HEK293 (cell line): ENCODE results near the gene MRPL55.

ENCODE experiments used
- CTCF ChIA-PET: fragments of 350-600 bp; formaldehyde crosslinking; extraction: SDS; loops from one replicate; lab custom pipeline; 2021; ENCODE audit warnings: antibody characterized with exemption; lab: Yijun Ruan, JAX
- POLR2A ChIA-PET: fragments of 300-600 bp; formaldehyde crosslinking; extraction: SDS; loops from one replicate; lab custom pipeline; 2020; ENCODE audit warnings: antibody characterized with exemption, inconsistent platforms; lab: Yijun Ruan, JAX
- H3K27ac ChIP-seq: fragments of 200-500 bp; sonication (Bioruptor generic); 2 replicates; pipeline ENCODE4 v1.5.1; 2014; ENCODE audit warnings: low read depth, low read length, control low read depth, inconsistent platforms; ENCODE audit errors: extremely low read depth
- H3K36me3 ChIP-seq, 2 experiments: fragments of 200-500 bp in 1 of 2; sonication (Bioruptor generic) in 1 of 2; 1 replicate in 1 of 2; 2 replicates in 1 of 2; pipeline ENCODE4 v1.5.1; 2014 to 2017; ENCODE audit warnings: inconsistent platforms in 2 of 2, low read length in 2 of 2; ENCODE audit not compliant: control insufficient read depth in 2 of 2, insufficient read depth in 1 of 2
- H3K4me1 ChIP-seq: fragments of 200-500 bp; sonication (Bioruptor generic); 2 replicates; pipeline ENCODE4 v1.5.1; 2014; ENCODE audit warnings: mild to moderate bottlenecking, low read length, inconsistent platforms; ENCODE audit not compliant: control insufficient read depth, insufficient read depth
- H3K4me3 ChIP-seq: 2 replicates; pipeline ENCODE4 v1.5.1; 2011; ENCODE audit warnings: low read depth, mild to moderate bottlenecking, control low read depth, low read length, moderate library complexity
- H3K9me3 ChIP-seq: fragments of 200-500 bp; sonication (Bioruptor generic); 2 replicates; pipeline ENCODE4 v1.5.1; 2014; ENCODE audit warnings: low read depth, low read length, inconsistent platforms; ENCODE audit not compliant: control insufficient read depth, insufficient read depth
- GLI4 ChIP-seq: fragments of 450-650 bp; formaldehyde crosslinking; IDR thresholded peaks from 2 replicates; pipeline ENCODE4 v1.5.1; 2016; ENCODE audit warnings: missing biosample characterization, missing genetic modification characterization
- OVOL3 ChIP-seq: fragments of 450-650 bp; formaldehyde crosslinking; IDR thresholded peaks from 2 replicates; pipeline ENCODE4 v1.5.1; 2016; ENCODE audit warnings: missing biosample characterization, missing genetic modification characterization
- PATZ1 ChIP-seq: fragments of 450-650 bp; formaldehyde crosslinking; IDR thresholded peaks from 2 replicates; pipeline ENCODE4 v1.5.1; 2016; ENCODE audit warnings: missing biosample characterization, missing genetic modification characterization
- SCRT2 ChIP-seq: fragments of 450-650 bp; formaldehyde crosslinking; IDR thresholded peaks from 2 replicates; pipeline ENCODE4 v1.5.1; 2016; ENCODE audit warnings: missing biosample characterization, missing genetic modification characterization
- SETDB1 ChIP-seq: IDR thresholded peaks from one replicate; pipeline ENCODE4 v1.6.1; 2017; ENCODE audit warnings: mild to moderate bottlenecking, low read length, moderate library complexity, mixed read lengths; ENCODE audit not compliant: insufficient read length
- TRIM28 ChIP-seq: IDR thresholded peaks from 2 replicates; pipeline ENCODE4 v1.6.1; 2011; ENCODE audit warnings: low read length, control low read depth, borderline replicate concordance
- YY2 ChIP-seq: fragments of 450-650 bp; formaldehyde crosslinking; IDR thresholded peaks from 2 replicates; pipeline ENCODE4 v1.5.1; 2016; ENCODE audit warnings: missing biosample characterization, missing genetic modification characterization
- ZBTB10 ChIP-seq: fragments of 450-650 bp; formaldehyde crosslinking; IDR thresholded peaks from 2 replicates; pipeline ENCODE4 v1.5.1; 2016; ENCODE audit warnings: missing biosample characterization, missing genetic modification characterization
- ZBTB17 ChIP-seq: fragments of 450-650 bp; formaldehyde crosslinking; IDR thresholded peaks from 2 replicates; pipeline ENCODE4 v1.5.1; 2016; ENCODE audit warnings: missing biosample characterization, missing genetic modification characterization
- ZBTB26 ChIP-seq: fragments of 450-650 bp; formaldehyde crosslinking; optimal IDR thresholded peaks from 2 replicates; pipeline ENCODE3; 2016; ENCODE audit warnings: missing biosample characterization, mild to moderate bottlenecking, missing genetic modification characterization
- ZBTB8A ChIP-seq: fragments of 450-650 bp; formaldehyde crosslinking; IDR thresholded peaks from 2 replicates; pipeline ENCODE4 v1.5.1; 2016; ENCODE audit warnings: missing biosample characterization, missing genetic modification characterization
- ZNF18 ChIP-seq: fragments of 450-650 bp; formaldehyde crosslinking; IDR thresholded peaks from 2 replicates; pipeline ENCODE4 v1.5.1; 2016; ENCODE audit warnings: missing biosample characterization, missing genetic modification characterization
- ZNF221 ChIP-seq: fragments of 450-650 bp; formaldehyde crosslinking; IDR thresholded peaks from 2 replicates; pipeline ENCODE4 v1.5.1; 2017; ENCODE audit warnings: missing biosample characterization, missing genetic modification characterization, borderline replicate concordance
- ZNF266 ChIP-seq: fragments of 450-650 bp; formaldehyde crosslinking; IDR thresholded peaks from 2 replicates; pipeline ENCODE4 v1.5.1; 2016; ENCODE audit warnings: missing biosample characterization, missing genetic modification characterization, low read depth
- ZNF324 ChIP-seq: fragments of 450-650 bp; formaldehyde crosslinking; IDR thresholded peaks from 2 replicates; pipeline ENCODE4 v1.5.1; 2016; ENCODE audit warnings: missing biosample characterization, missing genetic modification characterization
- ZNF335 ChIP-seq: fragments of 450-650 bp; formaldehyde crosslinking; conservative IDR thresholded peaks from 2 replicates; pipeline ENCODE4 v1.5.1; 2016; ENCODE audit warnings: missing biosample characterization, missing genetic modification characterization
- ZNF48 ChIP-seq: fragments of 450-650 bp; formaldehyde crosslinking; IDR thresholded peaks from 2 replicates; pipeline ENCODE4 v1.5.1; 2016; ENCODE audit warnings: missing biosample characterization, missing genetic modification characterization
- ZNF529 ChIP-seq: fragments of 450-650 bp; formaldehyde crosslinking; IDR thresholded peaks from 2 replicates; pipeline ENCODE4 v1.5.1; 2017; ENCODE audit warnings: missing genetic modification characterization, missing biosample characterization; ENCODE audit not compliant: insufficient replicate concordance
- ZNF585B ChIP-seq: fragments of 450-650 bp; formaldehyde crosslinking; IDR thresholded peaks from 2 replicates; pipeline ENCODE4 v1.5.1; 2016; ENCODE audit warnings: missing biosample characterization, missing genetic modification characterization
- ZNF626 ChIP-seq: fragments of 450-650 bp; sonication (Bioruptor Pico); formaldehyde crosslinking; IDR thresholded peaks from 2 replicates; pipeline ENCODE4 v1.5.1; 2018; ENCODE audit warnings: missing biosample characterization, missing genetic modification characterization, inconsistent platforms
- ZNF677 ChIP-seq: fragments of 450-650 bp; IDR thresholded peaks from 2 replicates; pipeline ENCODE4 v1.5.0; 2018; ENCODE audit warnings: missing biosample characterization, mild to moderate bottlenecking, missing genetic modification characterization, moderate library complexity
- ZNF777 ChIP-seq: fragments of 450-650 bp; formaldehyde crosslinking; IDR thresholded peaks from 2 replicates; pipeline ENCODE4 v1.5.1; 2017; ENCODE audit warnings: missing biosample characterization, missing genetic modification characterization, borderline replicate concordance
- ZNF785 ChIP-seq: fragments of 450-650 bp; formaldehyde crosslinking; IDR thresholded peaks from 2 replicates; pipeline ENCODE4 v1.5.1; 2016; ENCODE audit warnings: missing biosample characterization, missing genetic modification characterization
- ZNF791 ChIP-seq: fragments of 450-650 bp; formaldehyde crosslinking; IDR thresholded peaks from 2 replicates; pipeline ENCODE4 v1.5.1; 2016; ENCODE audit warnings: missing biosample characterization, missing genetic modification characterization
- TF ChIP-seq, protein P1 (sequence below): fragments of 450-650 bp; formaldehyde crosslinking; IDR thresholded peaks from 2 replicates; pipeline ENCODE4 v1.5.1; 2016; ENCODE audit warnings: missing biosample characterization, missing genetic modification characterization

MRPL55 gene

DNA sequence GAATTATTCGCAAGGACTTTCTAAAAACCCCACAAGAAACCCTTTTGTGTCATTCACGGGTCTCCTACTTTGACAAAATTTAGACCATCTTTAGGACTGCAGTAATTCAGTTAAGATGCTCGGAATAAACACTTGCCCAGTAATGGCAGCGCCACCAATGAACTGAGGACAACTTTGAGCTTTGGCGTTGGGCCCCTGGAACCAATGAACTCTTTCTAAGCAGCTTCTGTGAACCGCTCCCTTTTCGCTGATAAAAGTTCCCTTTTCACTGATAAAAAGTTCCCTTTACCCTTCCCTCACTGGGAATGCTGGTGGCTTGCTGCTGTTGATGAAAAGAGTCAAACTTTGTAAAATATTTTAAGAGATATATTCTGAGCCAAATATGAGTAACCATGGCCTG, 1.5 kb upstream of the MRPL55 start:
- ChIA-PET CTCF (interaction anchor here (0.6 to 9.9 kb wide), 4 partner anchors 12 to 231 kb away, joined by 3 to 57 read pairs (median 7); no protein-coding TSS in a partner anchor), POLR2A (no interaction called here)
- Histone ChIP-seq H3K36me3 (peaks cover 6 to 25% of the 10 kb centered on the region in 2 experiments), H3K9me3 (no peaks in the 10 kb centered on the region), H3K4me1 (0 out of 2 replicates have a peak, but pooled peaks cover 3% of the 10 kb centered on the region), H3K4me3 (no peak overlapping the region), H3K27ac (no peak overlapping the region)
- no peak for TF ChIP-seq ZNF785 (tag by site-specific recombination)
- TF ChIP-seq ZNF48 (tag by site-specific recombination): no peak
- TF ChIP-seq ZNF585B (tag by site-specific recombination): no peak
- no peak for TF ChIP-seq ZNF335 (tag by site-specific recombination)
- TF ChIP-seq ZNF777: no peak
- TF ChIP-seq ZBTB26 (tag by site-specific recombination): no peak
- no peak for TF ChIP-seq ZNF18 (tag by site-specific recombination)
- no peak for TF ChIP-seq ZNF324 (tag by site-specific recombination)
- no peak for TF ChIP-seq PATZ1 (tag by site-specific recombination)
- TF ChIP-seq, protein P1, sequence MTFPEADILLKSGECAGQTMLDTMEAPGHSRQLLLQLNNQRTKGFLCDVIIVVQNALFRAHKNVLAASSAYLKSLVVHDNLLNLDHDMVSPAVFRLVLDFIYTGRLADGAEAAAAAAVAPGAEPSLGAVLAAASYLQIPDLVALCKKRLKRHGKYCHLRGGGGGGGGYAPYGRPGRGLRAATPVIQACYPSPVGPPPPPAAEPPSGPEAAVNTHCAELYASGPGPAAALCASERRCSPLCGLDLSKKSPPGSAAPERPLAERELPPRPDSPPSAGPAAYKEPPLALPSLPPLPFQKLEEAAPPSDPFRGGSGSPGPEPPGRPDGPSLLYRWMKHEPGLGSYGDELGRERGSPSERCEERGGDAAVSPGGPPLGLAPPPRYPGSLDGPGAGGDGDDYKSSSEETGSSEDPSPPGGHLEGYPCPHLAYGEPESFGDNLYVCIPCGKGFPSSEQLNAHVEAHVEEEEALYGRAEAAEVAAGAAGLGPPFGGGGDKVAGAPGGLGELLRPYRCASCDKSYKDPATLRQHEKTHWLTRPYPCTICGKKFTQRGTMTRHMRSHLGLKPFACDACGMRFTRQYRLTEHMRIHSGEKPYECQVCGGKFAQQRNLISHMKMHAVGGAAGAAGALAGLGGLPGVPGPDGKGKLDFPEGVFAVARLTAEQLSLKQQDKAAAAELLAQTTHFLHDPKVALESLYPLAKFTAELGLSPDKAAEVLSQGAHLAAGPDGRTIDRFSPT (tag by site-specific recombination): no peak
- TF ChIP-seq TRIM28: no peak
- no peak for TF ChIP-seq YY2 (tag by site-specific recombination)
- TF ChIP-seq ZNF221 (tag by site-specific recombination): no peak
- no peak for TF ChIP-seq GLI4 (tag by site-specific recombination)
- no peak for TF ChIP-seq ZNF529 (tag by site-specific recombination)

DNA sequence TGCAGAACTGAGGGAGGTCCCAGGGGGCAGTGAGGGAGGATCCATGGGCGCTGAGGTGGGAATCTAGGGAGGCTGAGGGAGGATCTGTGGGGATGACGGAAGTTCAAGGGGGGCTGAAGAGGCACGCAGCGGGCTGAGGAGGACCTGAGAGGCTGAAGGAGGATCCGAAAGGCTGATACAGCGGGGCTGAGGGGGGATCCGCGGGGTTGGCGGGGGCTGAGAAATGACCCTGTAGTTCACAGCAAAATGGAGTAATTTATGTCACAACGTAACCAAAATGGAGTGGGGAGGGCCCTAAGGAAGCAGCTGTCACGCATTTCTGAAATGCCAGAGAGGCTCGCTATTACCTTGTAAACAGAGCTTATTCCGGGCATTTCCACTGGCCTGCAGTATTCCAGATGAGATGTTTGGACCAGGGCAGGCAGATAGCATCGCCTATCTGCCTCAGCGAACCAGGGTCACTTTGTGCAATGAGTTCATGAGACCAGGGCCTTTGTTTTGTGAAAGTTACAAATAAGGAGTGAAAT, 926 bp upstream of the MRPL55 start:
- H3K36me3 ChIP-seq: peaks cover 6 to 30% of the 10 kb centered on the region in 2 experiments
- POLR2A ChIA-PET: interaction anchor here (1.0 to 1.9 kb wide), 3 partner anchors 28 to 52 kb away, joined by 3 to 8 read pairs (median 5); partner anchors contain the start of gene ARF1
- CTCF ChIA-PET: interaction anchor here (0.7 to 9.9 kb wide), 5 partner anchors 8 to 111 kb away, joined by 3 to 57 read pairs (median 4); no protein-coding TSS in a partner anchor
- H3K4me1 ChIP-seq: 0 out of 2 replicates have a peak, but pooled peaks cover 3% of the 10 kb centered on the region
- H3K4me3 ChIP-seq: peak overlapping the region; percentile 90
- TF ChIP-seq SETDB1: no peak
- TF ChIP-seq ZNF626 (tag by site-specific recombination): no peak
- TF ChIP-seq ZNF677 (tag by site-specific recombination): no peak
- 0 out of 2 replicates have a peak, but pooled peaks have one; percentile 13 for TF ChIP-seq ZBTB10 (tag by site-specific recombination)
- TF ChIP-seq OVOL3 (tag by site-specific recombination): no peak
- TF ChIP-seq ZNF266 (tag by site-specific recombination): 0 out of 2 replicates have a peak, but pooled peaks have one; percentile 17
- TF ChIP-seq SCRT2 (tag by site-specific recombination): no peak
- TF ChIP-seq ZBTB8A (tag by site-specific recombination): peak; percentile 71
- 0 out of 2 replicates have a peak, but pooled peaks have one; percentile 2 for TF ChIP-seq ZBTB17 (tag by site-specific recombination)
- 0 out of 2 replicates have a peak, but pooled peaks have one; percentile 6 for TF ChIP-seq ZNF791 (tag by site-specific recombination)
- peak overlapping the region; percentile 69; the same call in 1 of the 2 replicates for H3K27ac ChIP-seq
- no peaks in the 10 kb centered on the region for H3K9me3 ChIP-seq
